ENCODE results near the gene AOX1.

DNA sequence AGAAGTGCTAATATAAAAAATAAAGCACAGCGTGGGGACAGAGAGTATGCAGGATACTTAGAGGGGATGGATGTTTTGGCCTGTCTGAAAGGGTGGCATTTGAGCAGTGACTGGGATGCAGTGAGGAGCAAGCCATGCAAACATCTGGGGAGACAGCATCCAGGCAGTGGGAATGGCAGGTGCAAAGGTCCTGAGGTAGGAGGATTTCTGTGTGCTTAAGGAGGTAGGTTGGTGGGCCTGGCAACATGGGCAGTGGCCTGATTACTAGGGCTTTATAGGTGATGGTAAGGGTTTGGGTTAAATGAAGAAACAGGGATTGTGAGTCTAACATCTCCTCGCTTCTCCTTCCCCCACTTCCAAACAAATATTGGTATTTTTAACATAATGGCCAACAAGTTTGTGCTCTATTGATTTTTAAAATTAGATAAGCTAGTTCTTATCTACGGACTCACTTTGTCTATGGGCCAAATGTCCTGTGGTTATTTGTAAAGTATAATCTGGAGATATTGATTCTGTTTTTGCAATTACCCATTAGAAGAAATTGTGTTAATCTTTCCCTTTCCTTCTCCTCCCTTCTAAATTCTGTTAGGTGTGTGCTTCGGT lies 2.4 kb downstream of the AOX1 start:
- TF ChIP-seq CTCF (conservative IDR thresholded peaks at IDR 0.05; ENCODE audit: low read depth in 2 of 2) (no peak), EZH2 (IDR thresholded peaks at IDR 0.05; ENCODE audit: low read depth, unreplicated experiment) (no peak), STAT1 (IDR thresholded peaks at IDR 0.05; ENCODE audit: unreplicated experiment) (no peak), POLR2AphosphoS5 (IDR thresholded peaks at IDR 0.05; ENCODE audit: low read depth) (no peak), CREB1 (CRISPR knock-in tag; IDR thresholded peaks at IDR 0.05; ENCODE audit: low read depth) (no peak), EZH2phosphoT487 (IDR thresholded peaks at IDR 0.05; ENCODE audit: unreplicated experiment) (no peak)
- TF ChIP-seq, protein P1, sequence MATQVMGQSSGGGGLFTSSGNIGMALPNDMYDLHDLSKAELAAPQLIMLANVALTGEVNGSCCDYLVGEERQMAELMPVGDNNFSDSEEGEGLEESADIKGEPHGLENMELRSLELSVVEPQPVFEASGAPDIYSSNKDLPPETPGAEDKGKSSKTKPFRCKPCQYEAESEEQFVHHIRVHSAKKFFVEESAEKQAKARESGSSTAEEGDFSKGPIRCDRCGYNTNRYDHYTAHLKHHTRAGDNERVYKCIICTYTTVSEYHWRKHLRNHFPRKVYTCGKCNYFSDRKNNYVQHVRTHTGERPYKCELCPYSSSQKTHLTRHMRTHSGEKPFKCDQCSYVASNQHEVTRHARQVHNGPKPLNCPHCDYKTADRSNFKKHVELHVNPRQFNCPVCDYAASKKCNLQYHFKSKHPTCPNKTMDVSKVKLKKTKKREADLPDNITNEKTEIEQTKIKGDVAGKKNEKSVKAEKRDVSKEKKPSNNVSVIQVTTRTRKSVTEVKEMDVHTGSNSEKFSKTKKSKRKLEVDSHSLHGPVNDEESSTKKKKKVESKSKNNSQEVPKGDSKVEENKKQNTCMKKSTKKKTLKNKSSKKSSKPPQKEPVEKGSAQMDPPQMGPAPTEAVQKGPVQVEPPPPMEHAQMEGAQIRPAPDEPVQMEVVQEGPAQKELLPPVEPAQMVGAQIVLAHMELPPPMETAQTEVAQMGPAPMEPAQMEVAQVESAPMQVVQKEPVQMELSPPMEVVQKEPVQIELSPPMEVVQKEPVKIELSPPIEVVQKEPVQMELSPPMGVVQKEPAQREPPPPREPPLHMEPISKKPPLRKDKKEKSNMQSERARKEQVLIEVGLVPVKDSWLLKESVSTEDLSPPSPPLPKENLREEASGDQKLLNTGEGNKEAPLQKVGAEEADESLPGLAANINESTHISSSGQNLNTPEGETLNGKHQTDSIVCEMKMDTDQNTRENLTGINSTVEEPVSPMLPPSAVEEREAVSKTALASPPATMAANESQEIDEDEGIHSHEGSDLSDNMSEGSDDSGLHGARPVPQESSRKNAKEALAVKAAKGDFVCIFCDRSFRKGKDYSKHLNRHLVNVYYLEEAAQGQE (IDR thresholded peaks at IDR 0.05; ENCODE audit: unreplicated experiment), result no peak

Data from GM23338 (cell line).